Loucy (cell line): Measurements from ENCODE around the gene ACY1.

Experiments used
- H2AFZ ChIP-seq: fragments of 200-600 bp; sonication (generic); 2 replicates; pipeline ENCODE4 v1.6.0; 2016; ENCODE audit warnings: antibody characterized with exemption, mild to moderate bottlenecking, low read length, moderate library complexity
- H3F3A ChIP-seq: fragments of 200-600 bp; 2 replicates; pipeline ENCODE4 v1.6.0; 2016; ENCODE audit warnings: antibody characterized with exemption, low read depth, mild to moderate bottlenecking
- H3K27me3 ChIP-seq: fragments of 200-600 bp; sonication (generic); 2 replicates; pipeline ENCODE4 v1.6.1; 2014; ENCODE audit warnings: low read length, mild to moderate bottlenecking; ENCODE audit not compliant: insufficient read depth, poor library complexity, severe bottlenecking
- H3K36me3 ChIP-seq: fragments of 200-600 bp; sonication (generic); 2 replicates; pipeline ENCODE4 v1.6.1; 2016; ENCODE audit warnings: low read length; ENCODE audit not compliant: insufficient read depth
- H3K4me1 ChIP-seq: fragments of 200-600 bp; sonication (generic); 2 replicates; pipeline ENCODE4 v1.5.1; 2014; ENCODE audit warnings: low read length, mild to moderate bottlenecking; ENCODE audit not compliant: insufficient read depth, poor library complexity, severe bottlenecking
- H3K4me2 ChIP-seq: fragments of 200-600 bp; sonication (generic); 2 replicates; pipeline ENCODE4 v1.6.0; 2014; ENCODE audit warnings: antibody characterized with exemption, low read length, low read depth, mild to moderate bottlenecking; ENCODE audit not compliant: poor library complexity, severe bottlenecking
- H3K4me3 ChIP-seq: fragments of 200-600 bp; sonication (generic); 2 replicates; pipeline ENCODE4 v1.5.1; 2014; ENCODE audit warnings: low read length, mild to moderate bottlenecking, mixed read lengths; ENCODE audit not compliant: poor library complexity, severe bottlenecking
- H3K79me2 ChIP-seq: fragments of 200-600 bp; sonication (generic); 2 replicates; pipeline ENCODE4 v1.6.1; 2014; ENCODE audit warnings: low read length; ENCODE audit not compliant: insufficient read depth
- H3K9ac ChIP-seq: fragments of 200-600 bp; sonication (generic); 2 replicates; pipeline ENCODE4 v1.6.0; 2014; ENCODE audit warnings: mild to moderate bottlenecking, low read depth, low read length, moderate library complexity; ENCODE audit not compliant: poor library complexity, severe bottlenecking
- H3K9me2 ChIP-seq: fragments of 200-600 bp; sonication (generic); replicated peaks from 2 replicates; pipeline ENCODE4 v1.6.1; 2016; ENCODE audit warnings: low read depth, low read length, mixed read lengths
- H3K9me3 ChIP-seq: fragments of 200-600 bp; sonication (generic); 2 replicates; pipeline ENCODE4 v1.6.1; 2014; ENCODE audit warnings: mild to moderate bottlenecking, antibody characterized with exemption, low read length, low read depth; ENCODE audit not compliant: insufficient read depth
- H4K20me1 ChIP-seq: fragments of 200-600 bp; sonication (generic); 2 replicates; pipeline ENCODE4 v1.6.0; 2014; ENCODE audit warnings: antibody characterized with exemption, low read length, mild to moderate bottlenecking; ENCODE audit not compliant: insufficient read depth, poor library complexity, severe bottlenecking
- CTCF ChIP-seq: fragments of 200-600 bp; sonication (generic); conservative IDR thresholded peaks from 2 replicates; pipeline ENCODE4 v1.5.1; 2014; ENCODE audit warnings: mild to moderate bottlenecking, antibody characterized with exemption, low read length
- EZH2phosphoT487 ChIP-seq: fragments of 200-600 bp; IDR thresholded peaks from 2 replicates; pipeline ENCODE4 v1.6.1; 2018; ENCODE audit warnings: antibody characterized with exemption, mild to moderate bottlenecking, moderate library complexity, borderline replicate concordance

ACY1 gene

GRCh38 chr3:51941798-51942602 is 41.3 kb upstream of the ACY1 start, which contains the start of the genes PARP3 and RRP9:
Gene PARP3, plus strand, starts transcription at chr3:51942363. Its CDS starts 993 bp downstream, at chr3:51943356.
Gene RRP9, minus strand, starts transcription at chr3:51941904. Its CDS starts 37 bp downstream, at chr3:51941867.
- H3K9me3 ChIP-seq, result no peaks in the 10 kb centered on the region
- H3K9me2 ChIP-seq, result no peaks in the 10 kb centered on the region
- H3K4me1 ChIP-seq, result peaks cover 28% of the 10 kb centered on the region
- H4K20me1 ChIP-seq, result peaks cover 4% of the 10 kb centered on the region
- peaks cover 3% of the 10 kb centered on the region; the same call in 1 of the 2 replicates for H3K36me3 ChIP-seq
- H2AFZ ChIP-seq, result peak within 1 kb of the TSS; percentile 89
- H3K9ac ChIP-seq, result peak within 1 kb of the TSS; percentile 93
- TF ChIP-seq CTCF (peak; percentile 97), EZH2phosphoT487 (no peak)
- H3F3A ChIP-seq, result no peaks in the 10 kb centered on the region
- peak within 1 kb of the TSS; percentile 93 for H3K4me2 ChIP-seq
- no peaks in the 10 kb centered on the region for H3K27me3 ChIP-seq
- H3K79me2 ChIP-seq, result peaks cover 23% of the 10 kb centered on the region
- H3K4me3 ChIP-seq, result peak within 1 kb of the TSS; percentile 90

- H3K27me3 ChIP-seq, result no peaks in the 10 kb centered on the region
- H3K9me2 ChIP-seq, result no peaks in the 10 kb centered on the region
- TF ChIP-seq CTCF (no peak), EZH2phosphoT487 (no peak)
- H3K4me2 ChIP-seq, result peak overlapping the region; percentile 84
- H3K4me1 ChIP-seq, result peaks cover 28% of the 10 kb centered on the region
- H3K79me2 ChIP-seq, result peaks cover 23% of the 10 kb centered on the region
- peak overlapping the region; percentile 89 for H2AFZ ChIP-seq
- H4K20me1 ChIP-seq, result peaks cover 4% of the 10 kb centered on the region
- peak overlapping the region; percentile 81 for H3K4me3 ChIP-seq
- 0 out of 2 replicates have a peak, but pooled peaks cover 3% of the 10 kb centered on the region for H3K36me3 ChIP-seq
- H3K9ac ChIP-seq, result peak overlapping the region; percentile 93
- H3K9me3 ChIP-seq, result no peaks in the 10 kb centered on the region
- H3F3A ChIP-seq, result no peaks in the 10 kb centered on the region
These were observed 40.5 kb upstream of the ACY1 start for GRCh38 chr3:51942603-51943450.

- Histone ChIP-seq H3K9me3 (no peaks in the 10 kb centered on the region), H3K36me3 (no peaks in the 10 kb centered on the region), H3K4me1 (peaks cover 28% of the 10 kb centered on the region), H3K9me2 (no peaks in the 10 kb centered on the region), H3K27me3 (no peaks in the 10 kb centered on the region), H3K9ac (peak overlapping the region; percentile 93), H3K4me3 (peak overlapping the region; percentile 81), H3K79me2 (peaks cover 23% of the 10 kb centered on the region), H3F3A (no peaks in the 10 kb centered on the region), H2AFZ (no peak overlapping the region), H4K20me1 (peaks cover 4% of the 10 kb centered on the region), H3K4me2 (peak overlapping the region; percentile 84)
- no peak for TF ChIP-seq EZH2phosphoT487
- no peak for TF ChIP-seq CTCF
These were observed 39.6 kb upstream of the ACY1 start for GRCh38 chr3:51943451-51944391.
